GM23338 (cell line): ENCODE results near the gene ZNF200. TPM values are rescaled to one million over a fixed set of nuclear protein-coding genes. Genes with fewer than 3 reads are reported as not detected.

Experiments
- ATAC-seq: fragments of 200-7000 bp; cut with Tn5 transposase; 3 replicates; pipeline ENCODE4 v1.9.1; 2020
- DNase-seq: peaks from one replicate; pipeline ENCODE4 v3.0.0-alpha.2; 2015; ENCODE audit warnings: low spot score
- H2AFZ ChIP-seq: fragments of 200-600 bp; sonication (generic); 2 replicates; pipeline ENCODE4 v1.8.0; 2016; ENCODE audit warnings: antibody characterized with exemption, mild to moderate bottlenecking, moderate library complexity
- H3F3A ChIP-seq: fragments of 200-600 bp; sonication (generic); replicated peaks from 2 replicates; pipeline ENCODE4 v1.8.0; 2017; ENCODE audit warnings: antibody characterized with exemption, mixed run types, low read depth
- H3K27ac ChIP-seq: fragments of 200-600 bp; sonication (generic); 2 replicates; pipeline ENCODE4 v1.6.1; 2016; ENCODE audit warnings: low read depth
- H3K27me3 ChIP-seq: fragments of 200-600 bp; sonication (generic); 2 replicates; pipeline ENCODE4 v1.8.0; 2016; ENCODE audit warnings: mild to moderate bottlenecking, mixed run types, moderate library complexity; ENCODE audit not compliant: insufficient read depth
- H3K36me3 ChIP-seq: fragments of 200-600 bp; sonication (generic); 2 replicates; pipeline ENCODE4 v1.8.0; 2016; ENCODE audit warnings: mild to moderate bottlenecking; ENCODE audit not compliant: insufficient read depth
- H3K4me1 ChIP-seq: fragments of 200-600 bp; sonication (generic); 2 replicates; pipeline ENCODE4 v1.8.0; 2016; ENCODE audit warnings: mild to moderate bottlenecking, moderate library complexity; ENCODE audit not compliant: insufficient read depth
- H3K4me2 ChIP-seq: fragments of 200-600 bp; sonication (generic); 2 replicates; pipeline ENCODE4 v1.7.1; 2017; ENCODE audit warnings: mixed run types
- H3K4me3 ChIP-seq: fragments of 200-600 bp; sonication (generic); 2 replicates; pipeline ENCODE4 v1.6.1; 2016; ENCODE audit warnings: mixed run types
- H3K79me2 ChIP-seq: fragments of 200-600 bp; sonication (generic); replicated peaks from 2 replicates; pipeline ENCODE4 v1.8.0; 2017; ENCODE audit warnings: mild to moderate bottlenecking; ENCODE audit not compliant: insufficient read depth
- H3K9me2 ChIP-seq: fragments of 200-600 bp; sonication (generic); 2 replicates; pipeline ENCODE4 v1.8.0; 2017; ENCODE audit not compliant: insufficient read depth
- H4K20me1 ChIP-seq: fragments of 200-600 bp; sonication (generic); replicated peaks from 2 replicates; pipeline ENCODE4 v1.8.0; 2017; ENCODE audit warnings: mild to moderate bottlenecking; ENCODE audit not compliant: insufficient read depth
- H3K27ac Mint-ChIP-seq: 2 replicates; pipeline ENCODE4 v1.8.0; 2020; ENCODE audit warnings: inconsistent platforms, mild to moderate bottlenecking, moderate library complexity, mixed read lengths
- H3K27me3 Mint-ChIP-seq: 3 replicates; pipeline ENCODE4 v1.8.0; 2022; ENCODE audit warnings: low read depth, mild to moderate bottlenecking, moderate library complexity, mixed read lengths, inconsistent platforms; ENCODE audit not compliant: insufficient read depth, poor library complexity
- H3K36me3 Mint-ChIP-seq: 3 replicates; pipeline ENCODE4 v1.8.0; 2021; ENCODE audit warnings: low read depth, mild to moderate bottlenecking, inconsistent platforms, moderate library complexity, mixed read lengths
- H3K4me1 Mint-ChIP-seq: 3 replicates; pipeline ENCODE4 v1.8.0; 2020; ENCODE audit warnings: mild to moderate bottlenecking, inconsistent platforms, mixed read lengths
- H3K4me3 Mint-ChIP-seq: 3 replicates; pipeline ENCODE4 v1.8.0; 2021; ENCODE audit warnings: moderate library complexity, mild to moderate bottlenecking, inconsistent platforms, mixed read lengths
- H3K9me3 Mint-ChIP-seq: 3 replicates; pipeline ENCODE4 v1.8.0; 2020; ENCODE audit warnings: moderate library complexity, mild to moderate bottlenecking, inconsistent platforms, mixed read lengths
- CREB1 ChIP-seq: fragments of 250-450 bp; sonication (Bioruptor Pico); IDR thresholded peaks from 2 replicates; pipeline ENCODE4 v1.5.0; 2020; ENCODE audit warnings: low read depth, mild to moderate bottlenecking, moderate library complexity
- CTCF ChIP-seq, 2 experiments: fragments of 200-600 bp in 1 of 2; sonication (generic) in 1 of 2; conservative IDR thresholded peaks; 2 replicates each; pipeline versions ENCODE4 v1.5.1 to v1.6.1; 2016 to 2017; ENCODE audit warnings: antibody characterized with exemption in 2 of 2, low read depth in 2 of 2, mild to moderate bottlenecking in 2 of 2, moderate library complexity in 1 of 2
- ETS1 ChIP-seq: IDR thresholded peaks from 2 replicates; pipeline ENCODE4 v1.6.1; 2016; ENCODE audit warnings: antibody characterized with exemption
- EZH2 ChIP-seq: fragments of 200-600 bp; sonication (generic); IDR thresholded peaks from one replicate; pipeline ENCODE4 v1.8.0; 2017; ENCODE audit warnings: antibody characterized with exemption, mild to moderate bottlenecking, low read depth; ENCODE audit not compliant: unreplicated experiment
- EZH2phosphoT487 ChIP-seq: fragments of 200-600 bp; sonication (generic); IDR thresholded peaks from one replicate; pipeline ENCODE4 v1.8.1; 2018; ENCODE audit warnings: antibody characterized with exemption; ENCODE audit not compliant: unreplicated experiment
- JUNB ChIP-seq: IDR thresholded peaks from one replicate; pipeline ENCODE4 v1.6.1; 2016; ENCODE audit warnings: antibody characterized with exemption; ENCODE audit not compliant: unreplicated experiment
- NANOG ChIP-seq: IDR thresholded peaks from 2 replicates; pipeline ENCODE4 v1.6.1; 2016; ENCODE audit warnings: antibody characterized with exemption, borderline replicate concordance
- POLR2AphosphoS5 ChIP-seq: IDR thresholded peaks from 2 replicates; pipeline ENCODE4 v1.6.1; 2016; ENCODE audit warnings: antibody characterized with exemption, low read depth
- REST ChIP-seq: IDR thresholded peaks from one replicate; pipeline ENCODE4 v1.6.1; 2018; ENCODE audit warnings: antibody characterized with exemption; ENCODE audit not compliant: unreplicated experiment
- STAT1 ChIP-seq: IDR thresholded peaks from one replicate; pipeline ENCODE4 v1.6.1; 2016; ENCODE audit warnings: antibody characterized with exemption; ENCODE audit not compliant: unreplicated experiment
- ZNF114 ChIP-seq: fragments of 250-450 bp; sonication (Bioruptor Pico); IDR thresholded peaks from 2 replicates; pipeline ENCODE4 v1.5.0; 2020; ENCODE audit warnings: mild to moderate bottlenecking, moderate library complexity
- ZNF331 ChIP-seq: fragments of 250-450 bp; sonication (Bioruptor Pico); IDR thresholded peaks from 2 replicates; pipeline ENCODE4 v1.5.0; 2020; ENCODE audit warnings: low read depth, mild to moderate bottlenecking, moderate library complexity
- ZNF462 ChIP-seq: fragments of 250-450 bp; sonication (Bioruptor Pico); IDR thresholded peaks from 2 replicates; pipeline ENCODE4 v1.5.0; 2020; ENCODE audit warnings: mild to moderate bottlenecking, moderate library complexity
- polyA plus RNA-seq: library from polyadenylated mRNA; unstranded; fragments of >200 nt; fragmentation: Nextera tagmentation; extraction: Ambion mirVana; gene quantifications from 2 replicates; pipeline ENCODE4 v1.2.1, GENCODE V29; 2016
- total RNA-seq: library from RNA; depleted of rRNA; stranded (reverse); fragments of >200 nt; shearing (Covaris generic); gene quantifications from 2 replicates; pipeline ENCODE4 v1.2.3, GENCODE V29; 2014

Gene ZNF200
- total and polyA plus RNA-seq, 2 experiments from 2014 or later, result 9.2 to 9.7 TPM

- H3K36me3 Mint-ChIP-seq, result peaks cover 51% of the 10 kb centered on the region
- H3F3A ChIP-seq, result no peaks in the 10 kb centered on the region
- ATAC-seq (peak; percentile 39), DNase-seq (peak; percentile 36)
- TF ChIP-seq ZNF462 (CRISPR knock-in tag) (no peak), EZH2phosphoT487 (no peak), REST (no peak), CREB1 (no peak), EZH2 (no peak), NANOG (no peak), ETS1 (no peak), ZNF114 (CRISPR knock-in tag) (no peak), STAT1 (no peak), CTCF (conservative IDR thresholded peaks at IDR 0.05; ENCODE audit: low read depth in 2 of 2) (no peak), JUNB (no peak), POLR2AphosphoS5 (no peak), ZNF331 (CRISPR knock-in tag) (no peak)
- peaks cover 24% of the 10 kb centered on the region for H3K27me3 Mint-ChIP-seq
- peak overlapping the region; percentile 99 for H3K4me2 ChIP-seq
- H4K20me1 ChIP-seq, result peaks cover 16% of the 10 kb centered on the region; the same call in 1 of the 2 replicates
- H3K9me2 ChIP-seq, result no peaks in the 10 kb centered on the region; the same call in 1 of the 2 replicates
- peak overlapping the region; percentile 98 for H3K4me3 ChIP-seq
- peaks cover 38% of the 10 kb centered on the region for H3K9me3 Mint-ChIP-seq
- H3K27me3 ChIP-seq, result 0 out of 2 replicates have a peak, but pooled peaks cover 7% of the 10 kb centered on the region
- H3K4me1 ChIP-seq, result peaks cover 24% of the 10 kb centered on the region
- H3K27ac Mint-ChIP-seq, result peak overlapping the region; percentile 99
- H3K27ac ChIP-seq, result peak overlapping the region; percentile 24; the same call in 1 of the 2 replicates
- peaks cover 50% of the 10 kb centered on the region for H3K79me2 ChIP-seq
- peaks cover 18% of the 10 kb centered on the region for H3K4me1 Mint-ChIP-seq
- H2AFZ ChIP-seq, result no peak overlapping the region
- H3K36me3 ChIP-seq, result peaks cover 22% of the 10 kb centered on the region
- H3K4me3 Mint-ChIP-seq, result peak overlapping the region; percentile 99
Observed at GRCh38 chr16:3283543-3284447, 48.8 kb upstream of the ZNF200 start.
